Measurements from ENCODE around the gene KASH5.

Gene KASH5

GRCh38 chr19:49423071-49423984 lies 35.3 kb downstream of the KASH5 start, which contains the start of gene PTH2:
Gene PTH2 (minus strand): TSS chr19:49423441. CDS start chr19:49423339, 102 bp downstream.
- no peak for DNase-seq

DNA sequence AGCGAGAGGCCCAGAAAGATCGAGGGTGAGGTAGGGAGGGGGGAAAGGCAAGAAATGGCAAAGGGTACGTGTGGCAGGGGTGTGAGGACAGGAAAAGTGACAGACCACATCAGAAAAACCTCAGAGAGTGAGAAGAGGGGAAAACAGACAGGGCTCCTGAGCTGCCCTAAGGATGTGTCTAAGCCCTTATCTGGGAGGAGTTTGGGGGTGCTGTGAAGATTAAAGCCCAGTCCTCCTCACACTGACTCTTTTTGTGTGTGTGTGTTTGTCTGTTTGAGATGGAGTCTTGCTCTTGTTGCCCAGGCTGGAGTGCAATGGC lies 35.9 kb downstream of the KASH5 start:
- no peak for DNase-seq

GRCh38 chr19:49425178-49425577 lies 37.1 kb downstream of the KASH5 start, which contains the start of gene GFY:
Gene GFY (plus strand): TSS chr19:49425388. CDS start chr19:49426431, 1,043 bp downstream.
- no peak for DNase-seq

DNA sequence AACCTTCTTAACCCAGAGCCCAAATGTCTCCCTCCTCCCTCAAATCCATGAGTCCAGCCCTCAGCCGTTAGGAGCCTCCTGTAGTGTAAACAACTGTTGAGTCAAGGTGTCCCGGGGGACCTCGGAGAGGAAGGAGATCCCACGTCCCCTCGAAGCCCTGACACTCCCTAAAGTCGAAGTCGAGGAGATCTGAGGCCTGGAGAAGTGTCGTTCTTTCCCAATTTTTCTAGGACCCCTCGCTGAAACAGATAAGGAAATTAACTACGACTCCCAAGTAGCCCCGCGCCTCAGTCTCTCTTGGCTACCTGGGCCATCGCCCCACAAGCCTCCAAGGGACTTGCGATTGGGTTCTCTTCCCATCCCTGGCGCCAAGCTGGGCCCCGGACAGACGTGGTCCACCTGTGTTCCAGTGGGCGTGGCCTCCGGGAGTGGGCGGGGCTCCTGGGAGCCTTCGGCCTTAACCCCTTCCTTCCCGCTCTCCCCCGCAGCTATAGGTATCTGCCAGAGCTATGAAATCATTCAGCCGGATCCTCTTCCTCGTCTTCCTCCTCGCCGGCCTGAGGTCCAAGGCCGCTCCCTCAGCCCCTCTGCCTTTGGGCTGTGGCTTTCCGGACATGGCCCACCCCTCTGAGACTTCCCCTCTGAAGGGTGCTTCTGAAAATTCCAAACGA lies 38.0 kb downstream of the KASH5 start:
- DNase-seq, result no peak

- no peak for DNase-seq
Observed at GRCh38 chr19:49427339-49427738, 39.3 kb downstream of the KASH5 start.

- DNase-seq, result no peak
Observed at GRCh38 chr19:49427855-49428546, 40.0 kb downstream of the KASH5 start.

- no peak for DNase-seq
Observed at GRCh38 chr19:49428547-49429451, 40.8 kb downstream of the KASH5 start.

GRCh38 chr19:49430172-49430677 lies 42.2 kb downstream of the KASH5 start:
- no peak for DNase-seq

DNA sequence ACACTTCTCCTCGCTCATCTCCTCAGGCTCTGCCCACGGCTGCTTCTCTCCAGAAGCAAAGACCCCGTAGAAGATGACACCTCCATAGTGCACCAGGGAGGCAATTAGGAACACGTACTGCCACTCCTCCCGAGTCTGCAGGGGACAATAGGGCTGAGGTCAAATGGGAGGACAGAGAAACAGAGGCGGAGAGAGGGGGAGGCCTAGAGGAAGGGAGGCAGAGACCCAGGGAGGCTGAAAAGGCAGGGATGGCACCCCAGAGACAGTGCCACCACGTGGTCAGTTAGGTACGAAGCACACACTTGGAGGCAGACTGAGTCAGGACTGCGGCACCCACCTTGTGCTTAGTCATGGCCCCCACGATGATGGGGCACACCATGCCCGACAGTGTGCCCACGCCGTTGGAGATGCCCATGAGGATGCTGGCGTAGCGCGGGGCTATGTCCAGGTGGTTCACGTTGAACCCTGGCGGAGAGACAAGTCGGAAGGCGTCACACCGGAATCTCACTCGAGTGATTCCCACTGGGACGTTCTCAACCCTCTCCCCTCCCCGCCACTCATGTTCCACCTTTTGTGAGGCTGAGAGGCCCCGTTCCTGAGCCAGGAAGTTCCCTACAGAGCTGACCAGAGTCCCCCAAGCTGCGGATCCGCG lies 42.8 kb downstream of the KASH5 start:
- DNase-seq, result no peak

- DNase-seq, result no peak
Observed at GRCh38 chr19:49431330-49431749, 43.3 kb downstream of the KASH5 start.

- DNase-seq, result no peak
Observed at GRCh38 chr19:49432141-49433073, 44.4 kb downstream of the KASH5 start.

- no peak for DNase-seq
Observed at GRCh38 chr19:49433240-49433901, 45.3 kb downstream of the KASH5 start.

DNA sequence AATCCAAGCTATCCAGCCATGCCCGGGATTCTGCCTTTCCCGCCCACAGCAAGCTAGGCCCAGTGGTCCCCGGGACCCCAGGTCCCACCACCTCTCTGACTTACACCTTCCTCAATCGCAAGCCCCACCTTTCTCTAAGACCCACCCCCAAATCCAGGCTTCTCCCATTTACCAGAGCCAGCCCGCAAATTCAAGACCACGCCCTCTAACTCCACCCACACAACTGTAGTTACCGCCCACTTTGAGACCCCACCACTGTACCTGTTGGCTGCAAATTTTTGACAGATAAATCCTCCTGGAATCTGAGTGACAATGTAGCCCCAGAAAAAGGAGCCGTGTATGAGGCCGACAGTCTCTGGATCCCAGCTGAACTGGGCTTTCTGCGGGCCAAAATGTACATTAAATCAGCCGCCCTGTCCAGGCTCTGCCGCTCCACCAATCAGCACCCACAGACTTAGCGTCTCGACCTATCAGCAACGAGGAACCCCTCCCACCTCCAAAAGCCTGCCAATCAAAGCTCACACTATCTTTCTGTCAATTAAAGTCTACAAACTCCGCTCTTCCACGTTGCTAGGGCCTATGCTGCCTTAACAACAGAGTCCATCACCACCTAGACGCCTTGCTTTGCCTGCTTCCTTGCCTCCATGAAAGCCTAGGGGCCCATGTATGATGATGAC lies 47.0 kb downstream of the KASH5 start:
- no peak for DNase-seq

DNA sequence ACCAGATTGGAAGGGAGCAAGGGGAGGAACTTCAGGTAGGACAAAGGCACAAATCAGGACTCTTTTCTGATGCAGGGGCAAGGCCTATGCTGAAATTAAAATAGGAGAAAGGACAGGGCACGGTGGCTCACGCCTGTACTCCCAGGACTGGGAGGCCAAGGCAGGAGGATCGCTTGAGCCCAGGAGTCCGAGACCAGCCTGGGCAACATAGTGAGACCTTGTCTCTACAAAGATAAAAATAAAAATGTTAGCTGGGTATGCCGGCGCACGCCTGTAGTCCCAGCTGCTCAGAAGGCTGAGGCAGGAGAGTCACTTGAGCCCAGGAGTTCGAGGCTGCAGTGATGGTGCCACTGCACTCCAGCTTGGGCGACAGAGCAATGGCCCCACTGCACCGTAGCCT lies 47.6 kb downstream of the KASH5 start:
- no peak for DNase-seq

DNA sequence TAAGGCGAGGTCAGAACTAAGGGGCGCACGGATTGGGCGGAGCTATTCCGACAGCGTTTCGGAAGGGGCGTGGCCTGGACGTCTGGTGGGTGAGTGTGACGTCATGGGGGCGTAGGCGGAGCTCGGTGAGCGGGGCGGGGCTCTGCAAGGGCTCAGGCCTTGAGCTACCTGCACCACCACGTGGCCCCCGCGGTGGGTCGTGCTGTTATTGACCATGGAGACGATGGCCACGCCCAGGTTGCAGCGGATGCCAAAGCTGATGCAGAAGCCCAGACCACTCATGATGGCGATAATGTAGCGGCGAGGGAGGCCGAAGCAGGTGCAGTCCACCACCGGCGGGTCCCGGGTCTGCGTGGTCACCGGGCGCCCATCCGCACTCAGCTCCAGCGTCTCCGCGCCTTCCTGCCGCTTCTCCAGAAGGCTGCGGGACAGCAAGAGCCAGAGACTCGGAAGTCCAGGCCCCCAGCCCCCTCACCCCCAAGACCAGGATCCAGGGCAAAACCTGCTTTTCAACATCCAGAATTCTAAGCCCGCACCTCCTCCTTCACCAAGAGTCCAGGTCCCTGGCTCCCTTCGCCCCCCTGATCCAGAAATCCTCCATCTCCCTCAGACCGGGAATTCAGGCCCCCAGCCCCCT lies 48.5 kb downstream of the KASH5 start:
- no peak for DNase-seq

DNA sequence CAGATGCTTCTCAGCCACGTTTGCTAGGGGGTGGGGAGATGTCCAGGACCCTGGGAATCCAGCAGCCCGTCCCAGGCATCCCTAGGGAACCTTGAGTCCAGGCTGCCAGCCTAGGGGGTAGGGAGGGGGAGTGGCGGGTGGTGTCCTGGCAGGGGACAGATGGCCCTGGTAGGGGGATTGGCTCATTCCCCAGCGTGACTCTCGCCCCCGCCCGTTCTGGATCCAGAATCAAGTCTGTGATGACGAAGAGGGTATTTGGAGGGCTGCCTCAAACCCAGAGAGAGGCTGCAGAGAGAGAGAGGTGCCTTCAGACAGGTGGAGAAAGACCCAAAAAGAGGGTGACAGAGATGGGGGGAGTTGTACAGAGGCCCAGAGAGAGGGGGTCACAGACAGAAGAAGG lies 49.2 kb downstream of the KASH5 start:
- DNase-seq, result no peak

GRCh38 chr19:49438261-49438660 lies 50.2 kb downstream of the KASH5 start:
- DNase-seq, result no peak

GRCh38 chr19:49439836-49440235 lies 51.8 kb downstream of the KASH5 start:
- no peak for DNase-seq

Data from GF-D8 (cell line).